K562 (cell line): ENCODE data around the gene PTPRM. TPM values are rescaled to one million over a fixed set of nuclear protein-coding genes. Genes with fewer than 3 reads are reported as not detected.

Source experiments
- ATAC-seq: fragments of 200-7000 bp; cut with Tn5 transposase; 3 replicates; pipeline ENCODE4 v1.9.1; 2020; ENCODE audit warnings: moderate library complexity
- BruUV-seq: library from RNA; stranded (reverse); fragments of 400-500 nt; replicated peaks from 2 replicates; lab custom pipeline; 2021; lab: Mats Ljungman, UMichigan
- CTCF ChIA-PET: fragments of 300-600 bp; formaldehyde crosslinking; extraction: SDS; loops from one replicate; lab custom pipeline; 2021; ENCODE audit warnings: low intra/inter-chr PET ratio; lab: Yijun Ruan, JAX
- POLR2A ChIA-PET: fragments of 300-600, 350-650 bp; sonication (Branson Sonifier 250); formaldehyde crosslinking; extraction: SDS; loops from one replicate; lab custom pipeline; 2021; ENCODE audit warnings: antibody characterized with exemption, inconsistent platforms; lab: Yijun Ruan, JAX
- DNase-seq, 4 experiments: peaks; one replicate each; pipeline versions ENCODE4 v3.0.0 to v3.0.0-alpha.2; 2011 to 2018; ENCODE audit warnings: low spot score in 3 of 4, mixed read lengths in 3 of 4; ENCODE audit errors: extremely low read depth in 1 of 4
- FAIRE-seq: peaks from 2 replicates; lab custom pipeline; 2011; peaks lifted over from hg19 to GRCh38; lab: Jason Lieb, UNC
- H2AFZ ChIP-seq: 2 replicates; pipeline ENCODE4 v1.6.0; 2011; ENCODE audit warnings: low read depth, low read length, control low read depth, inconsistent platforms
- H3K27ac ChIP-seq: fragments of 200-600 bp; 3 replicates; pipeline ENCODE4 v1.8.0; 2011; ENCODE audit warnings: low read depth, mild to moderate bottlenecking, control low read depth, inconsistent platforms, low read length, moderate library complexity, mixed read lengths; ENCODE audit errors: extremely low read depth
- H3K27me3 ChIP-seq, 2 experiments: fragments of 300-600 bp in 1 of 2; 2 replicates in 1 of 2; 3 replicates in 1 of 2; pipeline versions ENCODE4 v1.6.0 to v1.8.0; 2011; ENCODE audit warnings: inconsistent platforms in 2 of 2, low read length in 2 of 2, mild to moderate bottlenecking in 1 of 2, mixed read lengths in 1 of 2, moderate library complexity in 1 of 2; ENCODE audit not compliant: control insufficient read depth in 2 of 2, insufficient read depth in 2 of 2
- H3K36me3 ChIP-seq: fragments of 300-600 bp; 3 replicates; pipeline ENCODE4 v1.8.0; 2011; ENCODE audit warnings: mild to moderate bottlenecking, low read length, inconsistent platforms; ENCODE audit not compliant: control insufficient read depth, insufficient read depth
- H3K4me1 ChIP-seq, 2 experiments: fragments of 200-600 bp in 1 of 2; replicated peaks in 1 of 2; 2 replicates in 1 of 2; 3 replicates in 1 of 2; pipeline versions ENCODE4 v1.5.1 to v1.8.0; 2011; ENCODE audit warnings: inconsistent platforms in 2 of 2, low read length in 2 of 2, mild to moderate bottlenecking in 1 of 2, mixed read lengths in 1 of 2, moderate library complexity in 1 of 2; ENCODE audit not compliant: control insufficient read depth in 2 of 2, insufficient read depth in 2 of 2
- H3K4me2 ChIP-seq: 2 replicates; pipeline ENCODE4 v1.6.1; 2011; ENCODE audit warnings: low read length, control low read depth, inconsistent platforms, mixed read lengths; ENCODE audit not compliant: insufficient read depth
- H3K4me3 ChIP-seq: fragments of 200-600 bp; sonication (generic), shearing (Covaris generic); 2 replicates; pipeline ENCODE4 v1.5.1; 2016; ENCODE audit warnings: control low read depth, inconsistent platforms
- H3K79me2 ChIP-seq: fragments of 200-600 bp; 3 replicates; pipeline ENCODE4 v1.8.0; 2011; ENCODE audit warnings: low read length, inconsistent platforms; ENCODE audit not compliant: control insufficient read depth, insufficient read depth
- H3K9ac ChIP-seq, 2 experiments: 2 replicates each; pipeline versions ENCODE4 v1.6.0 to v1.6.1; 2011; ENCODE audit warnings: low read depth in 2 of 2, low read length in 2 of 2, control low read depth in 1 of 2, inconsistent platforms in 1 of 2, mild to moderate bottlenecking in 1 of 2, mixed read lengths in 1 of 2; ENCODE audit not compliant: insufficient read depth in 1 of 2
- H3K9me1 ChIP-seq: one replicate; pipeline ENCODE4 v1.6.0; 2011; ENCODE audit warnings: inconsistent platforms, mild to moderate bottlenecking, low read length, moderate library complexity; ENCODE audit not compliant: control insufficient read depth, insufficient read depth
- H3K9me3 ChIP-seq: replicated peaks from 2 replicates; pipeline ENCODE4 v1.5.1; 2011; ENCODE audit warnings: low read depth, low read length, inconsistent platforms; ENCODE audit not compliant: control insufficient read depth, insufficient read depth
- H4K20me1 ChIP-seq: replicated peaks from 2 replicates; pipeline ENCODE4 v1.6.1; 2011; ENCODE audit warnings: low read length, inconsistent platforms, mixed read lengths; ENCODE audit not compliant: control insufficient read depth, insufficient read depth
- ARNT ChIP-seq, 2 experiments: fragments of 450-650 bp; IDR thresholded peaks; 2 replicates each; pipeline ENCODE4 v1.6.1; 2016; ENCODE audit warnings: mild to moderate bottlenecking in 1 of 2
- HOMEZ ChIP-seq: fragments of 250-450 bp; sonication (Bioruptor Pico); IDR thresholded peaks from 2 replicates; pipeline ENCODE4 v1.4.0; 2020; ENCODE audit warnings: mild to moderate bottlenecking, moderate library complexity
- REST ChIP-seq, 2 experiments: fragments of 450-650 bp; formaldehyde crosslinking in 1 of 2; IDR thresholded peaks; 2 replicates each; pipeline versions ENCODE4 v1.4.0 to v1.6.1; 2014 to 2020; ENCODE audit warnings: mild to moderate bottlenecking in 2 of 2, borderline replicate concordance in 1 of 2, low read depth in 1 of 2
- SIX5 ChIP-seq, 2 experiments: IDR thresholded peaks; 2 replicates each; pipeline ENCODE4 v1.6.1; 2011; ENCODE audit warnings: low read length in 2 of 2, borderline replicate concordance in 1 of 2, low read depth in 1 of 2, mild to moderate bottlenecking in 1 of 2, moderate library complexity in 1 of 2; ENCODE audit not compliant: insufficient read depth in 1 of 2
- ZNF830 ChIP-seq: fragments of 250-450 bp; sonication (Bioruptor Pico); IDR thresholded peaks from 2 replicates; pipeline ENCODE4 v1.5.0; 2021; ENCODE audit warnings: mild to moderate bottlenecking
- WGBS: fragments of 100-300 bp; shearing (Covaris generic); methylation state at CpG from one replicate; pipeline ENCODE4 v1.1.6; 2016; ENCODE audit warnings: low coverage, mixed read lengths; ENCODE audit not compliant: insufficient coverage; ENCODE audit errors: missing lambda C conversion rate; 5-methylcytosine and 5-hydroxymethylcytosine counted together
- in situ Hi-C: fragments of 300-500 bp; cut with MboI; formaldehyde crosslinking; loops from 4 replicates; pipeline ENCODE4 v1.15.0; 2018; ENCODE audit warnings: inconsistent platforms, mixed read lengths
- intact Hi-C: fragments of 100-400 bp; cut with micrococcal nuclease; formaldehyde crosslinking; loops from 2 replicates; pipeline ENCODE4 v1.14.2; 2022
- polyA plus RNA-seq, 8 experiments: library from polyadenylated mRNA; depleted of rRNA in 4 of 8; stranded (reverse) in 5 of 8; unstranded in 3 of 8; fragments of >200 nt; fragmentation: Nextera tagmentation in 2 of 8; fragmentation: Illumina TruSeq in 1 of 8; extraction: Ambion mirVana in 2 of 8; extraction: Trizol in 1 of 8; gene quantifications; 2 replicates each; pipeline versions ENCODE4 v1.2.1 to v1.2.3, GENCODE V29; 2011 to 2014; ENCODE audit warnings: inconsistent platforms in 1 of 8, missing spikeins in 1 of 8
- total RNA-seq, 7 experiments: library from RNA; depleted of rRNA in 6 of 7; stranded (reverse); fragments of >200 nt in 6 of 7; fragmentation: Illumina TruSeq in 2 of 7; extraction: Trizol in 2 of 7; gene quantifications; 2 replicates each; pipeline versions ENCODE4 v1.2.1 to v1.2.3, GENCODE V29; 2011 to 2021; ENCODE audit warnings: low replicate concordance in 1 of 7

Gene PTPRM
- total and polyA plus RNA-seq, 9 of the 15 experiments (the other 6 are each of a cell fraction or from before 2014, with no cell fraction given), result 0.03 to 0.16 (median 0.08) TPM; not detected in 3

GRCh38 chr18:7749008-7749405, 181.9 kb downstream of the PTPRM start:
- in situ Hi-C loops (no loop called here), intact Hi-C loops (no loop called here)
- no peak for TF ChIP-seq ARNT (IDR thresholded peaks at IDR 0.05)
- TF ChIP-seq REST (IDR thresholded peaks at IDR 0.05; ENCODE audit: borderline replicate concordance), result no peak
- no peak for TF ChIP-seq REST (CRISPR knock-in tag; IDR thresholded peaks at IDR 0.05; ENCODE audit: low read depth)
- TF ChIP-seq HOMEZ (CRISPR knock-in tag), result no peak
- no peak for TF ChIP-seq SIX5 (IDR thresholded peaks at IDR 0.05; ENCODE audit: borderline replicate concordance in 1 of 2, insufficient read depth in 1 of 2, low read depth in 1 of 2, low read length in 2 of 2)
- TF ChIP-seq ZNF830 (CRISPR knock-in tag), result no peak
- H3K9me3 ChIP-seq, result no peaks in the 10 kb centered on the region
- ATAC-seq (no peak), DNase-seq (no peak), FAIRE-seq (no peak)
- no peak overlapping the region for H3K9ac ChIP-seq
- no peak overlapping the region for H3K4me2 ChIP-seq
- no peak overlapping the region for H3K27ac ChIP-seq
- no peaks in the 10 kb centered on the region for H3K27me3 ChIP-seq
- BruUV-seq, result no TSS peak
- H4K20me1 ChIP-seq, result no peaks in the 10 kb centered on the region
- H3K9me1 ChIP-seq, result no peaks in the 10 kb centered on the region
- no peaks in the 10 kb centered on the region for H3K79me2 ChIP-seq
- no peak overlapping the region for H3K4me3 ChIP-seq
- no peak overlapping the region for H2AFZ ChIP-seq
- H3K4me1 ChIP-seq, result no peaks in the 10 kb centered on the region
- POLR2A ChIA-PET, result no interaction called here
- WGBS, result 0% methylated on average over 2 of the region's 2 CpGs
- H3K36me3 ChIP-seq, result no peaks in the 10 kb centered on the region
- CTCF ChIA-PET, result no interaction called here
